Hepatocyte (in vitro differentiated cells): ENCODE measurements around the gene TRIOBP.

ENCODE experiments used
- CTCF ChIP-seq: fragments of 200-600 bp; sonication (generic); IDR thresholded peaks from 2 replicates; pipeline ENCODE4 v1.5.1; 2016; ENCODE audit warnings: antibody characterized with exemption, mild to moderate bottlenecking; ENCODE audit not compliant: poor library complexity
- EZH2 ChIP-seq: fragments of 200-600 bp; sonication (generic); IDR thresholded peaks from 2 replicates; pipeline ENCODE4 v1.6.1; 2016; ENCODE audit warnings: antibody characterized with exemption, mild to moderate bottlenecking, borderline replicate concordance
- EZH2phosphoT487 ChIP-seq: fragments of 200-600 bp; sonication (generic); IDR thresholded peaks from one replicate; pipeline ENCODE4 v1.6.1; 2018; ENCODE audit warnings: antibody characterized with exemption, mild to moderate bottlenecking, low read depth, moderate library complexity; ENCODE audit not compliant: unreplicated experiment, severe bottlenecking

- TF ChIP-seq EZH2, result no peak
- no peak for TF ChIP-seq CTCF
- TF ChIP-seq EZH2phosphoT487, result no peak
Observed at GRCh38 chr22:37739611-37740049, 42.8 kb downstream of the TRIOBP start.
